GM12874 (cell line): ENCODE measurements around the gene YRDC.

Source experiments
- CTCF ChIP-seq: IDR thresholded peaks from 2 replicates; pipeline ENCODE4 v1.5.1; 2011; ENCODE audit warnings: low read depth, mild to moderate bottlenecking, control low read depth, low read length, moderate library complexity; ENCODE audit not compliant: insufficient read depth

YRDC gene

GRCh38 chr1:37753473-37754321 lies 54.3 kb downstream of the YRDC start:
- no peak for TF ChIP-seq CTCF
